ENCODE measurements around the gene SLC9A7.

- TF ChIP-seq CTCF (conservative IDR thresholded peaks at IDR 0.05; ENCODE audit: low read depth in 2 of 2) (no peak), EZH2 (IDR thresholded peaks at IDR 0.05; ENCODE audit: low read depth, unreplicated experiment) (no peak), REST (IDR thresholded peaks at IDR 0.05; ENCODE audit: unreplicated experiment) (no peak), POLR2AphosphoS5 (IDR thresholded peaks at IDR 0.05; ENCODE audit: low read depth) (no peak), ZNF462 (CRISPR knock-in tag; IDR thresholded peaks at IDR 0.05) (no peak), NANOG (IDR thresholded peaks at IDR 0.05; ENCODE audit: borderline replicate concordance) (no peak), ETS1 (IDR thresholded peaks at IDR 0.05) (no peak), CREB1 (CRISPR knock-in tag; IDR thresholded peaks at IDR 0.05; ENCODE audit: low read depth) (no peak), ZNF114 (CRISPR knock-in tag; IDR thresholded peaks at IDR 0.05) (no peak), JUNB (IDR thresholded peaks at IDR 0.05; ENCODE audit: unreplicated experiment) (no peak)
These were observed 179.7 kb downstream of the SLC9A7 start for GRCh38 chrX:46579250-46579649.

All from GM23338 (cell line).